Urinary bladder (tissue), 4 donors: ENCODE results near the gene YDJC. TPM values are rescaled to one million over a fixed set of nuclear protein-coding genes. Genes with fewer than 3 reads are reported as not detected.
"Not testable (repeated sequence)": the region's sequence is repeated elsewhere in the genome, so short reads cannot be mapped to it uniquely, and the experiment has no call there.

Experiments used
- DNase-seq: peaks from one replicate; pipeline ENCODE4 v3.0.0-alpha.2; 2015; ENCODE audit errors: extremely low spot score
- H3K27ac ChIP-seq: one replicate; pipeline ENCODE4 v1.5.1; 2013; ENCODE audit warnings: low read depth, mild to moderate bottlenecking, moderate library complexity
- H3K36me3 ChIP-seq: one replicate; pipeline ENCODE4 v1.6.1; 2013; ENCODE audit warnings: mild to moderate bottlenecking, moderate library complexity; ENCODE audit not compliant: insufficient read depth
- H3K4me1 ChIP-seq: one replicate; pipeline ENCODE4 v1.6.1; 2013; ENCODE audit warnings: mild to moderate bottlenecking, moderate library complexity; ENCODE audit not compliant: insufficient read depth
- H3K4me3 ChIP-seq: one replicate; pipeline ENCODE4 v1.5.1; 2013; ENCODE audit warnings: low read depth, low read length
- WGBS: extraction: QIAGEN DNeasy Blood & Tissue Kit; methylation state at CpG from one replicate; pipeline ENCODE4 v1.1.7; 2013; 5-methylcytosine and 5-hydroxymethylcytosine counted together
- polyA plus RNA-seq: library from polyadenylated mRNA; stranded (reverse); fragments of 200-250 nt; gene quantifications from one replicate; pipeline ENCODE4 v1.2.3, GENCODE V29; 2013
- small RNA-seq: library from RNA; depleted of rRNA; stranded (forward); fragments of <200 nt; gene quantifications from one replicate; pipeline ENCODE3, GENCODE V24; 2014
- total RNA-seq: library from RNA; depleted of rRNA; stranded (reverse); fragments of >200 nt; gene quantifications from one replicate; pipeline ENCODE4 v1.2.3, GENCODE V29; 2014
- donor health status: healthy with polysubstance abuse.
- donor health status: healthy.

YDJC gene
- total and polyA plus RNA-seq, 2 donors = 3.7 to 26.4 TPM

GRCh38 chr22:21580623-21581007 is 49.2 kb downstream of the YDJC start:
- DNase-seq, H3K36me3 ChIP-seq, H3K4me1 ChIP-seq, H3K27ac ChIP-seq, H3K4me3 ChIP-seq: not testable (repeated sequence)
- 94% methylated on average over 9 of the region's 9 CpGs for WGBS

GRCh38 chr22:21579474-21579851 is 50.4 kb downstream of the YDJC start:
- no peak overlapping the region for H3K4me3 ChIP-seq
- WGBS = 64% methylated on average over 6 of the region's 6 CpGs
- no peak for DNase-seq
- peaks cover 7% of the 10 kb centered on the region for H3K4me1 ChIP-seq
- no peak overlapping the region for H3K27ac ChIP-seq
- no peaks in the 10 kb centered on the region for H3K36me3 ChIP-seq

Small RNAs within 50 kb of the gene (small RNA-seq; reads per million reads assigned to genes)
- 6.4 reads per million, percentile 92 among the genes with 10 or more reads in this experiment for gene MIR301B

Other genes with a start within 250 kb of the YDJC start
- 0.11 TPM for gene RIMBP3B, start 246.3 kb downstream of the YDJC start, total RNA-seq
- gene RIMBP3B, start 246.3 kb downstream of the YDJC start, polyA plus RNA-seq = 0.05 TPM
- 5.0 TPM for gene HIC2, start 212.7 kb downstream of the YDJC start, total RNA-seq
- gene HIC2, start 212.7 kb downstream of the YDJC start, polyA plus RNA-seq = 2.0 TPM
- gene TMEM191C, start 162.6 kb downstream of the YDJC start, total RNA-seq = 0.85 TPM
- gene TMEM191C, start 162.6 kb downstream of the YDJC start, polyA plus RNA-seq = 0.80 TPM
- 0.26 TPM for gene RIMBP3C, start 78.6 kb downstream of the YDJC start, total RNA-seq
- not detected for gene RIMBP3C, start 78.6 kb downstream of the YDJC start, polyA plus RNA-seq
- gene UBE2L3, start 62.3 kb downstream of the YDJC start, total RNA-seq = 32.4 TPM
- gene UBE2L3, start 62.3 kb downstream of the YDJC start, polyA plus RNA-seq = 55.6 TPM
- gene CCDC116, start 2.7 kb upstream of the YDJC start, total RNA-seq = 0.53 TPM
- gene CCDC116, start 2.7 kb upstream of the YDJC start, polyA plus RNA-seq = 0.37 TPM
- 5.1 TPM for gene SDF2L1, start 12.3 kb upstream of the YDJC start, total RNA-seq
- gene SDF2L1, start 12.3 kb upstream of the YDJC start, polyA plus RNA-seq = 58.0 TPM
- gene PPIL2, start 36.0 kb upstream of the YDJC start, total RNA-seq = 26.8 TPM
- 26.3 TPM for gene PPIL2, start 36.0 kb upstream of the YDJC start, polyA plus RNA-seq
- gene YPEL1, start 105.8 kb upstream of the YDJC start, total RNA-seq = 7.0 TPM
- gene YPEL1, start 105.8 kb upstream of the YDJC start, polyA plus RNA-seq = 5.5 TPM
- 72.9 TPM for gene MAPK1, start 237.6 kb upstream of the YDJC start, total RNA-seq
- 39.2 TPM for gene MAPK1, start 237.6 kb upstream of the YDJC start, polyA plus RNA-seq